HCT116 (cell line): ENCODE results near the gene MCEMP1. TPM values are rescaled to one million over a fixed set of nuclear protein-coding genes. Genes with fewer than 3 reads are reported as not detected.

Experiments
- ATAC-seq: fragments of 200-7000 bp; cut with Tn5 transposase; 2 replicates; pipeline ENCODE4 v1.9.1; 2020; ENCODE audit warnings: mild to moderate bottlenecking, moderate library complexity
- BruUV-seq: library from RNA; stranded (reverse); fragments of 400-500 nt; replicated peaks from 2 replicates; lab custom pipeline; 2021; lab: Mats Ljungman, UMichigan
- CTCF ChIA-PET: fragments of 300-600 bp; sonication (Branson Sonifier 250); formaldehyde crosslinking; loops from one replicate; lab custom pipeline; 2021; ENCODE audit warnings: antibody characterized with exemption; lab: Charles Lee
- POLR2A ChIA-PET: fragments of 300-600, 350-600 bp; sonication (Branson Sonifier 250); formaldehyde crosslinking; loops from one replicate; lab custom pipeline; 2021; ENCODE audit warnings: antibody characterized with exemption; lab: Charles Lee
- RAD21 ChIA-PET, 2 experiments: fragments of 300-600 bp; sonication (Branson Sonifier 250); formaldehyde crosslinking; loops; one replicate each; lab custom pipeline; 2023; ENCODE audit warnings: low total read pairs in 2 of 2; ENCODE audit not compliant: uncharacterized antibody in 2 of 2, unreplicated experiment in 2 of 2, low non-redundant PET in 1 of 2; lab: Charles Lee
- DNase-seq: peaks from one replicate; pipeline ENCODE4 v3.0.0-alpha.2; 2010; ENCODE audit warnings: low read depth, low spot score
- H2AFZ ChIP-seq: fragments of 200-600 bp; shearing (Covaris generic), sonication (generic); 2 replicates; pipeline ENCODE4 v1.6.1; 2017; ENCODE audit warnings: low read depth, mixed run types, mixed read lengths, antibody characterized with exemption, low read length; ENCODE audit not compliant: poor library complexity, severe bottlenecking
- H3K27ac ChIP-seq: 2 replicates; pipeline ENCODE4 v1.5.1; 2012; ENCODE audit warnings: low read depth, low read length
- H3K27me3 ChIP-seq: fragments of 200-600 bp; sonication (generic); 2 replicates; pipeline ENCODE4 v1.6.1; 2016; ENCODE audit warnings: mixed run types, low read length, mixed read lengths; ENCODE audit not compliant: insufficient read depth
- H3K36me3 ChIP-seq, 2 experiments: fragments of 200-500 bp in 1 of 2; fragments of 200-600 bp in 1 of 2; sonication (Bioruptor generic) in 1 of 2; sonication (generic) in 1 of 2; 2 replicates each; pipeline versions ENCODE4 v1.5.1 to v1.6.1; 2014 to 2016; ENCODE audit warnings: low read length in 2 of 2, inconsistent platforms in 1 of 2, mixed read lengths in 1 of 2, mixed run types in 1 of 2; ENCODE audit not compliant: insufficient read depth in 2 of 2, control insufficient read depth in 1 of 2
- H3K4me1 ChIP-seq, 2 experiments: fragments of 200-600 bp in 1 of 2; sonication (generic) in 1 of 2; 2 replicates each; pipeline versions ENCODE4 v1.5.1 to v1.6.1; 2012 to 2017; ENCODE audit warnings: low read length in 2 of 2, inconsistent platforms in 1 of 2, mild to moderate bottlenecking in 1 of 2, mixed read lengths in 1 of 2, mixed run types in 1 of 2, moderate library complexity in 1 of 2; ENCODE audit not compliant: insufficient read depth in 2 of 2, control insufficient read depth in 1 of 2
- H3K4me2 ChIP-seq: fragments of 200-600 bp; sonication (generic); 2 replicates; pipeline ENCODE4 v1.6.1; 2017; ENCODE audit warnings: mixed run types, low read length, mixed read lengths
- H3K4me3 ChIP-seq, 2 experiments: fragments of 200-600 bp in 1 of 2; sonication (generic) in 1 of 2; replicated peaks in 1 of 2; 2 replicates each; pipeline ENCODE4 v1.5.1; 2011 to 2016; ENCODE audit warnings: low read length in 2 of 2, control low read depth in 1 of 2, low read depth in 1 of 2, mild to moderate bottlenecking in 1 of 2, mixed read lengths in 1 of 2, mixed run types in 1 of 2
- H3K79me2 ChIP-seq: fragments of 200-600 bp; sonication (generic); 2 replicates; pipeline ENCODE4 v1.6.1; 2017; ENCODE audit warnings: mild to moderate bottlenecking, mixed run types, low read length, moderate library complexity, mixed read lengths; ENCODE audit not compliant: insufficient read depth
- H3K9ac ChIP-seq: fragments of 200-600 bp; sonication (generic); 2 replicates; pipeline ENCODE4 v1.6.1; 2016; ENCODE audit warnings: low read length, mixed read lengths
- H3K9me2 ChIP-seq: fragments of 200-600 bp; sonication (generic), shearing (Covaris generic); 2 replicates; pipeline ENCODE4 v1.6.1; 2017; ENCODE audit warnings: mixed run types, mild to moderate bottlenecking, moderate library complexity; ENCODE audit not compliant: insufficient read depth
- H3K9me3 ChIP-seq, 2 experiments: fragments of 200-500 bp in 1 of 2; fragments of 200-600 bp in 1 of 2; sonication (Bioruptor generic) in 1 of 2; sonication (generic) in 1 of 2; 2 replicates each; pipeline ENCODE4 v1.6.1; 2014 to 2017; ENCODE audit warnings: low read length in 2 of 2, mixed read lengths in 2 of 2, inconsistent platforms in 1 of 2, low read depth in 1 of 2, mild to moderate bottlenecking in 1 of 2, mixed run types in 1 of 2, moderate library complexity in 1 of 2; ENCODE audit not compliant: control insufficient read depth in 1 of 2, insufficient read depth in 1 of 2
- H4K20me1 ChIP-seq: fragments of 200-600 bp; sonication (generic), shearing (Covaris generic); 2 replicates; pipeline ENCODE4 v1.6.1; 2017; ENCODE audit warnings: mixed run types, mild to moderate bottlenecking, moderate library complexity; ENCODE audit not compliant: insufficient read depth
- ATF3 ChIP-seq: IDR thresholded peaks from 2 replicates; pipeline ENCODE4 v1.6.1; 2012
- CBX3 ChIP-seq: IDR thresholded peaks from 2 replicates; pipeline ENCODE4 v1.6.1; 2012; ENCODE audit warnings: low read depth
- CEBPB ChIP-seq: IDR thresholded peaks from 2 replicates; pipeline ENCODE4 v1.6.1; 2012; ENCODE audit warnings: low read depth
- EGR1 ChIP-seq: IDR thresholded peaks from 2 replicates; pipeline ENCODE4 v1.6.1; 2012; ENCODE audit warnings: low read depth
- ELF1 ChIP-seq: IDR thresholded peaks from 2 replicates; pipeline ENCODE4 v1.6.1; 2012; ENCODE audit warnings: low read depth, borderline replicate concordance
- EZH2phosphoT487 ChIP-seq: fragments of 200-600 bp; IDR thresholded peaks from 2 replicates; pipeline ENCODE4 v1.6.1; 2018; ENCODE audit warnings: antibody characterized with exemption, borderline replicate concordance
- RAD21 ChIP-seq: IDR thresholded peaks from 2 replicates; pipeline ENCODE4 v1.6.1; 2012; ENCODE audit warnings: low read depth, mild to moderate bottlenecking
- SIN3A ChIP-seq: IDR thresholded peaks from 2 replicates; pipeline ENCODE4 v1.6.1; 2012; ENCODE audit warnings: low read depth
- ZNF274 ChIP-seq: fragments of 200-500 bp; sonication (Bioruptor generic); IDR thresholded peaks from 2 replicates; pipeline ENCODE4 v1.6.1; 2014; ENCODE audit warnings: mild to moderate bottlenecking, low read depth, low read length, inconsistent platforms
- intact Hi-C: fragments of 100-400 bp; cut with micrococcal nuclease; formaldehyde crosslinking; loops from 2 replicates; pipeline ENCODE4 v1.10.0; 2022
- total RNA-seq: library from RNA; stranded (reverse); gene quantifications from one replicate; pipeline ENCODE4 v1.2.1, GENCODE V29; 2021; ENCODE audit not compliant: unreplicated experiment

The MCEMP1 gene
- total RNA-seq, 1 experiment from 2014 or later: not detected

- ChIA-PET POLR2A (no interaction called here), RAD21 (no interaction called here)
- no TSS peak for BruUV-seq
Observed at GRCh38 chr19:7706955-7707456, 30.1 kb downstream of the MCEMP1 start.

GRCh38 chr19:7709932-7710460, 33.1 kb downstream of the MCEMP1 start:
- Histone ChIP-seq H2AFZ (no peak overlapping the region), H4K20me1 (no peaks in the 10 kb centered on the region), H3K9ac (no peak overlapping the region), H3K36me3 (no peaks in the 10 kb centered on the region), H3K4me1 (no peaks in the 10 kb centered on the region), H3K9me3 (no peaks in the 10 kb centered on the region), H3K79me2 (no peaks in the 10 kb centered on the region), H3K27me3 (no peaks in the 10 kb centered on the region), H3K4me2 (no peak overlapping the region), H3K27ac (no peak overlapping the region), H3K9me2 (no peaks in the 10 kb centered on the region), H3K4me3 (no peak overlapping the region)
- no peak for ATAC-seq
- TF ChIP-seq EGR1: no peak
- TF ChIP-seq RAD21: no peak
- no peak for TF ChIP-seq CBX3
- no peak for TF ChIP-seq ELF1
- TF ChIP-seq CEBPB: no peak
- BruUV-seq: no TSS peak
- RAD21 ChIA-PET: no interaction called here
- no peak for DNase-seq
- CTCF ChIA-PET: no interaction called here
- POLR2A ChIA-PET: no interaction called here
- intact Hi-C loops: no loop called here

More at GRCh38 chr19:7706955-7707456, 30.1 kb downstream of the MCEMP1 start:
- CTCF ChIA-PET: no interaction called here
- H2AFZ ChIP-seq: no peak overlapping the region
- no peaks in the 10 kb centered on the region for H3K79me2 ChIP-seq
- H3K36me3 ChIP-seq: no peaks in the 10 kb centered on the region
- DNase-seq (no peak), ATAC-seq (no peak)
- no peak overlapping the region for H3K4me2 ChIP-seq
- no peaks in the 10 kb centered on the region for H3K9me3 ChIP-seq
- H3K27me3 ChIP-seq: no peaks in the 10 kb centered on the region
- H3K4me3 ChIP-seq: no peak overlapping the region
- no peaks in the 10 kb centered on the region for H3K4me1 ChIP-seq
- H3K9me2 ChIP-seq: no peaks in the 10 kb centered on the region
- no peaks in the 10 kb centered on the region for H4K20me1 ChIP-seq
- no peak overlapping the region for H3K27ac ChIP-seq
- no peak overlapping the region for H3K9ac ChIP-seq
- TF ChIP-seq CEBPB (no peak), ZNF274 (no peak), EZH2phosphoT487 (no peak), SIN3A (no peak), ATF3 (no peak), ELF1 (no peak)
- intact Hi-C loops: no loop called here
